Activated CD4-positive, alpha-beta T cell treated with anti-CD3 and anti-CD28 coated beads, Interleukin-2, Interleukin-4, amounts not matched to agents 100 ng/mL and 50 ng/mL, durations not matched to agents 16 hours and 8 hours (primary cell): ENCODE measurements around the gene APEX1.
"Not testable (repeated sequence)": the region's sequence is repeated elsewhere in the genome, so short reads cannot be mapped to it uniquely, and the experiment has no call there.

ENCODE experiments used
- DNase-seq: peaks from one replicate; pipeline ENCODE4 v3.0.0-alpha.2; 2020; ENCODE audit warnings: low spot score

APEX1 gene

DNA sequence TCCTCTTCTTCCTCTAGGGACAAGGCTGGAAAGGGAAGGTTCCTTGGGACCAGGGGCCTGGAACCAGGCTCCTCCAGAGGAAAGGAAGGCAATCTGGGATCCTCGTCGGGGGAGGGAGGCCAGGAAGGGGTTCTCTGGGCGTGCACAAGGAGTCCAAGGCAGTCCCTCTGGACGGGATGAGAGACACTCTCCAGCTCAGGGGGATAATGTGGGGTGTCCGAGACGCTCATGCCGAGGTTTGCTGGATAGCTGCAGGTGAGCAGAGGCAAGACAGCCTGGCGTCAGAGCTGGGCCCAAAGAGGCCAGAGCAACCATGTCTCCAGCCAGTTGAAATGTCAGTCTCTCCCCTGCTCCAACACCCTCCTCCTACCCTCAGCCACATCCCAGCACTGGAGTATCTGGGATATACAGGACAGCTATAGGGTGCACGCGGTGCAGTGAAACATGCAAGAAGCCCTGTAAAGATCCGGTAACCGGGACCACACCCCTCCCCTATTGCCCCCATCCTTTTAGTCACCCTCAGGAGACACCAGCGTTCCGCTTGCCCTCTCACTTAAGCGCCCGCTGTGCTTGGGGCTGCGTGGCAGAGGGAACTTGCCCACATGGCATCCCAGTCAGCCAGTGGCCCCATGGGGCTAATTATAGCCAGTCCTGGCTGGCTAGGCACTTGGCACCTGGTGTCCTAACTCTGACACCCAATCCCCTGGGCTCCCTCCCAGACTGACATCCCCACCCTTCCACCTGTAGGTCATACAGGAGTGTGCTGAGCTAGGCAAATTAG is 19.3 kb upstream of the APEX1 start, which contains the start of gene KLHL33:
Gene KLHL33 (minus strand): TSS at position 585 of the 781 bp plus-strand sequence. CDS start 355 bp downstream, at position 230.
- DNase-seq = no peak

DNA sequence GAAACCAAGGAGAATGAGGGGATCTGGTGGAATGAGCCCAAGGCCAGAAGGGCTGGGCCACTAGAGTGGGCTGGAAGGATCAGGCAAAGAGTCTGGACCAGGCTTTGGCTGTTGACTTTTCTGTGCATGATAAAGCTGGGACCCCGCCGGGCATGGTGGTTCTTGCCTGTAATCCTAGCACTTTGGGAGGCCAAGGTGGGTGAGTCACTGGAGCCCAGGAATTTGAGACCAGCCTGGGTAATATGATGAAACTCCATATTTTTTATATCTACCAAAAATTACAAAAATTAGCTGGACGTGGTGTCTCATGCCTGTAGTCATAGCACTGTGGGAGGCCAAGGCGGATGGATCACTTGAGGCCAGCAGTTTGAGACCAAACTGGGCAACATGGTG is 18.7 kb upstream of the APEX1 start:
- no peak for DNase-seq

DNA sequence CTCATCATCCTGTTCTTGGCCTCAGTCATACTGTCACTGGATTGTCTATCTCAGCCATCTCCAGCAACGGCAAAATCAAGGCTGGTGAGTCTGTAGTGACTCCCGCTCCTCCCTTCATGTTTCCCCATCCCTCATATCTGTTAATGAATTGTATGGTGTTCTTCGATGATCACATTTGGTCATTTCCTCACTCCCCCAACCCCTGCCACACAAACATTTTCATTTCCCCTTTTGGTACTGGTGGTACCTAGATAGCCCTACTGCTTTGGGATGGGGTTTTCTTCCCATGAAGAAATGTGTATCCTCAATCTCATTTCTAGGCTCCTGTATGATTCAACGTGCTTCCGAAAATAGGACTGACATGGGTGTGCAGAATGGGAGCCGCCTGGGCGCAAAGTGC is 16.4 kb upstream of the APEX1 start:
- no peak for DNase-seq

DNA sequence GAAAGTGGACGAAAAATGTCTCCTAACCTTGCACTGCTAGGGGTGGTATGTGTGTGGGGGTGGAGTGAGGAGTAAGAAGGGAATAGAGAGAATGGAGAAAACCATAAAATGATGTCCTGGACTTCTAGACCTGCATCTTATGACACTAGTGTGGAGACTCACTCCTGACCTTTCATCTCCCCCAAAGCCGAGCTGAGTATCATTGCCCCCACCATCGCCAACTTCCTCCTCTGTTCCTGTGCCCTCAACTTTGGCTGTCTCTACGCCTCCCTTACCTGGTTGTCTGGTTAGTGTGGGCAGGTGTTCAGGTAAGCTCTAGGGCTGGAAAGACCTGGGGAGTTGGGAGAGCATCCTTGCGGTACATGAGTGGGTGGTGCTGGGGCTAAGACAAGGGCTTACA is 14.6 kb upstream of the APEX1 start:
- DNase-seq = no peak

DNA sequence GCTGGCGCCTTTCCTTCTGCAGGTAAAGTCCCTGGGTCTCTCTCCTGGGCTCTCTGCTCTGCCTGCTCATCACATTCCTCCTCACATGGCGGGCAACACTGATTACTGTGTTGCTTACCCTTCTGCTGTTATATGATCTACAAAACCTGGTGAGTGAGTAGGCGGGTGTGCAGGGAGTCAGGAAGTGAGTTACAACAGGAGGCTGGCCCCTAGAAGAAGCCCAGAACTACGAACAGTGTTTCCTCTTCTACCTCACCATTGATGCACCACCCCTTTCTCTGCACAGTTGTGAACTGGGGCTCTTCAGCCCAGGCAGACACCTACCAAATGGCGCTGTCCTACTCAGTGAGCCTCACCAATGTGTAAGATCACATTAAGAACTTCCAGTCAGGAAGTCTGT is 14.1 kb upstream of the APEX1 start:
- peak; percentile 30 for DNase-seq

DNA sequence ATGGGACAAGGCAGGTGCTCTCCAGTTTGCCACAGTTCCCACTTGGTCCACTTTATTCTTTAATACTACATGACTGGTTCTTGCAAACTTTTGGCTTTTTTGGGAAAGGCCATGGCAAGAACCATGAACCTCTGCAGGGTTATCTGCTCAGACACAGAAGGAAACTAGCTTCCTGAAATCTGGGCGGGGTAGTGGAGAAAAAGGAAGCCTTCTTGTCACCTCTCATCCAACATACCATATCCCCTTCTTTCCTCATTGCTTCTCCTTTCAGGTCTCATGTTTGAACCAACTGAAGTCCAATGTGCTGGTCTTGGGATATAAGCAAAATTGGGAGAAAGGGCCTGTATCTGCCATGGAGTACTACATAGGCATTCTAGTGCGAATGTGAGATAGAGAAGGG is 13.6 kb upstream of the APEX1 start:
- no peak for DNase-seq

DNA sequence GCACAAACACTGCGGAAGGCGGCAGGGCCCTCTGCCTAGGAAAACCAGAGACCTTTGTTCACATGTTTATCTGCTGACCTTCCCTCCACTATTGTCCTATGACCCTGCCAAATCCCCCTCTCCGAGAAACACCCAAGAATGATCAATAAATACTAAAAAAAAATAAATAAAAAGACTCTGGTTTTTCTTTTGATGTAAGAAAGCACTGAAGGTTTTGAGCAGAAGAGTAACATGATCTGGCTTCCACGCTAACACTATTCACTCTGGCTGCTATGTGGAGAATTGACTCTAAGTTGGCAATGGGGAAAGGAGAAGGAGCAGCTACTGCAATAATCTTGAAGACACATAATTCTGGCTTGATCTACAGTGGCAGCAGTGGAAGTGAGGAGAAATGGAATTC is 11.4 kb upstream of the APEX1 start:
- DNase-seq = not testable (repeated sequence)

DNA sequence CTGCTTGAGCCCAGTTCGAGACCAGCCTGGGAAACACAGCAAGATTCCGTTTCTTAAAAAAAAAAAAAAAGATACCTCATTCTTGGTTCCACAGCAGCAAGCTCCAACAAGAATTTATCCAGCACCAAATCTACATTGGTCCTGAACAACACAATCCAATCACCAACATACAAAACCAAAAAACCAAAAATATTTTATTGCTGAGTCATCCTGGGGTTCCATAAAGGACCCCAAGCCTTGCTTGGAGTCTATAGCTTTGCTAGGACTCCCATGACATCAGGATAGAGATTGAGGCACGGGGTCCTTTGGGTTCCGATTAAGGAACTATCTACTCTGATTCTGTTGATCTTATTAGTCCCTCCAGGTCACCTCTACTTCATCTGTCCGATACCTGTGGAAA is 8.1 kb upstream of the APEX1 start:
- DNase-seq = no peak

DNA sequence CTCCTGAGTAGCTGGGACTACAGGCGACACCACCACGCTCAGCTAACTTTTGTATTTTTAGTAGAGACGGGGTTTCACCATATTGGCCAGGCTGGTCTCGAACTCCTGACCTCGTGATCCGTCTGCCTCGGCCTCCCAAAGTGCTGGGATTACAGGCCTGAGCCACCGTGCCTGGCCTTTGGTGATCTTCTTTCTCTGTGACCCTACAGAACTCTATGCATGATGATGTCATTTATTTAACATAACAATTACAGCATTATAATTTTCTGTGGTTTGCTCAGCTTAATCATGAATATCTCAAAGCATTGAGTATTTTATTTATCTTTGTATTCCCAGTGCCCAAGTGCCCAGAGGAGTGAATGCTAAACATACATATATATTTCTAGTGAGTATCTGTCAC is 2.2 kb upstream of the APEX1 start:
- DNase-seq = not testable (repeated sequence)

DNA sequence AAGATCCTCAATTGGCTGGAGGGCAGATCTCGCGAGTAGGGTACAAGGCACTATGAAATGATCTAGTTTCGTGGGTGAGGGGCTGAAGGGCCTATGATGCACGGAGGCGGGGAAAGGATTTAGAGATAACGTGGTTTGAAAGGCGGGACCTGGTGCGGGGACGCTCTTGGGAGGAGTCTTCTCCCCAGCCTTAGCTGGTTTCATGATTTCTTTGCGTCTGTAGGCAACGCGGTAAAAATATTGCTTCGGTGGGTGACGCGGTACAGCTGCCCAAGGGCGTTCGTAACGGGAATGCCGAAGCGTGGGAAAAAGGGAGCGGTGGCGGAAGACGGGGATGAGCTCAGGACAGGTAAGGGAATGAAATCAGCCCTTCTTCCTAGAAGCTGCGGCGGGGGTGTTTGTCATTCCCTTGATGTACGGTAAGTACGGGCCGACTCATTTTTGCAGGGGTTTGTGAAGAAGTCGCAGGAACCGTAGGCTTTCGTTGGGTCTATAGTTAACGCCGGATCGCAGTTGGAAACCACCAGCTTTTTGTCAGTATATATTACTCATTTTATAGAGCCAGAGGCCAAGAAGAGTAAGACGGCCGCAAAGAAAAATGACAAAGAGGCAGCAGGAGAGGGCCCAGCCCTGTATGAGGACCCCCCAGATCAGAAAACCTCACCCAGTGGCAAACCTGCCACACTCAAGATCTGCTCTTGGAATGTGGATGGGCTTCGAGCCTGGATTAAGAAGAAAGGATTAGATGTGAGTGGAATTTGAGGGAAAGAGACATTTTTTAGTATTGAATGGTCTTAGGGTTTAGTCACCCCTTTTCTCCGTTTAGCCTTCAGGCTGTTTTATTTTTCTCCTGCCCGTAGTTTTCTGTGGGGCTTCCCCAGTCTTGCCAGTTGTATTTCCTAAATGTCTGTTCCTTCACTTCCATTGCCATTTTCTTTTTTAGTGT is 602 bp downstream of the APEX1 start:
- no peak for DNase-seq

DNA sequence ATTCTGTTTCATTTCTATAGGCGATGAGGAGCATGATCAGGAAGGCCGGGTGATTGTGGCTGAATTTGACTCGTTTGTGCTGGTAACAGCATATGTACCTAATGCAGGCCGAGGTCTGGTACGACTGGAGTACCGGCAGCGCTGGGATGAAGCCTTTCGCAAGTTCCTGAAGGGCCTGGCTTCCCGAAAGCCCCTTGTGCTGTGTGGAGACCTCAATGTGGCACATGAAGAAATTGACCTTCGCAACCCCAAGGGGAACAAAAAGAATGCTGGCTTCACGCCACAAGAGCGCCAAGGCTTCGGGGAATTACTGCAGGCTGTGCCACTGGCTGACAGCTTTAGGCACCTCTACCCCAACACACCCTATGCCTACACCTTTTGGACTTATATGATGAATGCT is 1.9 kb downstream of the APEX1 start:
- no peak for DNase-seq

DNA sequence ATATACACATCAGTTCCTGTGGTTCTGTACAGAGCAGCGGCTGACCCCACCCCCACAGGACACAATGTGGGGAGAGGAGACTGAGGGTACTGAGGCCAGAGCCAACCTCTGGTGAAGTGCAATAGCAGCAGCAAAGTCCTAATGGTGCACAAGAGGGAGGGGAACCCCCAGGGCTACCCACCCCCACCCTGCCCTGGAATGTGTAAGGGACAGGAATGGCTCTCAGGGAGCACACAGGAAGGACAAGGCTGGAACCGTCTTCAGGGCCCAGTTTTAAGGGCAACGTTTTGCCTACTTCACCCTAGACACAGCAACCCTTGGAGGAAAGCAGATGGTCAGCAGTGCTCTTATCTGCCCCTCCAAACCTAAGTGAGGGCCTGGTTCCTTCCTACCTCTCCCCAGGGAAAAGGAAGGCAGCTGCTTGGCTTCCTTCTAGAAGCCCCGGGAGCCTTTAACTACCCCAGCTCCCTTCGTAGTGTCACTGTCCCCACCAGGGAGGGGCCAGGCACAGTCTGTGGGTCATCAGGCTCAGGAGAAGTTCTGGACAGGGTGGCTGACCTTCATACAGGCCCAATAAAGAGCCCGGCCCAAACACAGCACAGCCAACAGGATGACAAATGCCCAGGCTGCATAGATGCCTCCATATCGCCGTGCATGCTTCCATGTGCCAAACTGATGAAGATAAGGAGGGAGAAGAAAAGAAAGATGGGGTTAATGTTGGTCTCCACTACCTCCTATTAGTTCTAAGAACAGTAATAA is 3.2 kb downstream of the APEX1 start:
- DNase-seq = no peak

DNA sequence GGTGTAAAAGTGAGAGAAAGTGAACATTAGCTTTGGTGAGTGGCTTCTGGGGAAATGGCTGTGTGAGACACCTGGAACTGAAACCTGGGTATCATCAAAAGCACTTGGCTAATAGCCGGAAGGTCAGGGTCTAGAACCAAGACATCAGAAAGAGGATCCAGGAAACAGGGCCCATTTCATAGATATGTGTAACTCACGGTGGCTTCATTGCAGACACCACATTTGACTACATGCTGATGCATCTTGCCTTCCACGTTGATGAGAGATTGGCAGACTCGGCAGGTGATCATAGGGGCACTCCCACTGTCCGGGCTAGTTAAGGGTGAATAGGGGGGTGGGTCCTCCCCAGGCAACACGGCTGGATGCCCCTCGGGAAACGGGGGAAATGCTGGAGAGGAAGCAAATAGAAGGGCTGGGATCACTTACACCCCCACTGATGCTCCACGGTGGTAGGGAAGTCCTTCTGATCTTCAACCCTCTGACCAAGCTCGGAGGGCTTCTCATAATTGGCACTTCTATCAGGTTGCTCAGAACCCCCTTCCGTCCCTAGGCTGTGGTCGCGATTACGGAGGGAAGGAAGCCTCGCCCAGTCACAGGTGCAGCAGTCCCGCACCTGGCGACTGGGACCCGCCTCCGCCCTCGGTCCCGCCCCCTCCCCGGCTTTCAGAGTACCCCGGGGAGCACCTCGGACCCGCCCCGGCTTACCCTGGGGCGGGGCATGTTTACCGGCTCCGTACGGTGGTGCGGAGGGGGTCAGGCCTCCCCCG is 5.6 kb downstream of the APEX1 start:
- peak; percentile 27 for DNase-seq

DNA sequence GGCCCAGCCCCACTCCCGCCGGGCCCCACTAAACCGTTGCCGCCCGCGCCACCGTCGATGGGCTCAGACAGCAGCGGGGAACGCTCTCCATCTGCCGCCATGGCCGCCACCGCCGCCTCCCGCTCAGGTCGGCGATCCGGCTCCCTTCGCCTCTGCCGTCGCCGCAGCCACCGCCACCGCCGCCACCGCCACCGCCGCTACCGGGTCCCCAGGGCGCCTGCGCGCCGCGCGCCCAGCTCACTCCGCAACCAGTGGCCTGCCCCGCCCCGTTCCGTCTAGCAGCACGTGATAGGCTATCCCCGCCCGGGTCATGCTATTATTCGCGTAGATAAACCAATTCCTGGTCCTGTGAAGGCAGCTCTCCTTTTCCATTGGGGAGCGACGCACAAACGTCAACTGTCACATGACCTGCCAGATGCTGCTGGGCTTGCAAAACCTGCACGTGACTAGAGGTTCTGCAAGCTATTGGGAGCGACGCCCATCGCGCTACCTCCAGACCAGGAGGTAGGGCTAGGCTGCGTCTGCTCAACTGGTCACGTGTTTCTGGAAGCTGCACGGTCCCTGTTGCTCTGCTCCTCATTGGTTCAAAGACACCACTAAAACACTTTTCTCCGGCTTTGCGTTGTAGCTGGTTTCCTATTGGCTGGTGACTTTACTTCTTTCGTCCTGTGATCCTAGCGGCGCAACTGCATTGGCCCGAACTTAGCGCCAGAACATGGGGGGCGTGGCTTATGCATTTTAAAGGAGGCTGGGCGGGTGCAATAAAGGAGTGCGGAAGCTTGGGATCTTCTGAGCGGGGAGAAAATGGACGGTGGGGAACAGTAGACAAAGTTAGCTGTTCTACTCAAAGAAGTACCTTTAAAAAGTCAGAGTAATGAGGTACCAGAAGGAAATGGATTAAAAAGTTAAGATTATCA is 6.5 kb downstream of the APEX1 start, which contains the start of gene PIP4P1:
Gene PIP4P1 (minus strand): TSS at position 210 of the 917 bp plus-strand sequence. CDS start 109 bp downstream, at position 101.
- peak; percentile 99 for DNase-seq

DNA sequence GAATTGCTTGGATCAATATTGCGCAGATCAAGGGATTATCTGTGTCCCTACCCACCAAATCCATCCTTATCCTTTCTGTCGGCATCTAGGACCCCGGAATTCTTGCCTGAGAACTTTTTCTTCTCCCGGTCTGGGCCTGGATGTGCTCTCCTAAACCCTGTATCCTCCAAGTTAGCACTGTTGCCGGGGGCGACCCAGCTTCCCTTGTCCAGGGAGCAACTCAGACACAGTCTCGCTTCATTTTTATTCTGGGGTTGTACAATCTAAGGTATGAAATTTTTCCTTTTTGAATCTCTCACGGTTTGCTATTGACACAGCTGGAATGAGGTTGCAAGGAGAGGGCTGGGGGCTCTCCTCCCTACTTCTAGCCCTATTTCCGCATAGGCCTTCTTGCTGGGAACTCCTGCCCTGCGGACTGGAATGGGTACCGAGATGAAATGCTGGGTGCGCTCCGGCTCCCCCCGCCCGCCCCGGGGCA is 13.8 kb downstream of the APEX1 start:
- no peak for DNase-seq

DNA sequence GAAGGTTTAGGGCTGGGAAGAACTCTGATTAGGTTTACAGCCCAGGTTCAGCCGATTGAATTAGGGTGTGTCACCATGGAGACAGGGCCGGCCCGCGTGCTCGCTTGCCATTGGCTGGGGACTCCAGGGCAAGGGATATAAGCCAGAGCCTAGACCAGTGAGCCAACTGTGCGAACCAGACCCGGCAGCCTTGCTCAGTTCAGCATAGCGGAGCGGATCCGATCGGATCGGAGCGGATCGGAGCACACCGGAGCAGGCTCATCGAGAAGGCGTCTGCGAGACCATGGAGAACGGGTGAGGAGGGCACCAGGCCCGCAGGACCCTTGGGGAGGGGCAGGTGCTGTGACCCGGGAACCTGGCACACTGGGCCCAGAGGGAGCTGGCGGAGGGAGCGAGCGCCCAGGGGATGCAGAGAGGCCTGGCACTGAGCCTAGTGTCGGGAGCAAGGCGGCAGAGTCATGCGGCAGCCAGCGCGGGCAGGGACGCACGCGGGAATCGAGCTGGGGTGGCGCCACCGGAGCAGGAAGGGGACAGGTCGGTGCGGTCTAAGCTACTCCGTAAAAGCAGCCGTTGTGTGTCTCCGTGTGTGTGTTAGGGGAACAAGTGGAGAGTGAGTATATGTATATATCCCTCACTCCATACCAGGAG is 14.3 kb downstream of the APEX1 start, which contains the start of gene PNP:
Gene PNP (plus strand): TSS at position 165 of the 648 bp plus-strand sequence. CDS start 119 bp downstream, at position 284.
- peak; percentile 96 for DNase-seq

DNA sequence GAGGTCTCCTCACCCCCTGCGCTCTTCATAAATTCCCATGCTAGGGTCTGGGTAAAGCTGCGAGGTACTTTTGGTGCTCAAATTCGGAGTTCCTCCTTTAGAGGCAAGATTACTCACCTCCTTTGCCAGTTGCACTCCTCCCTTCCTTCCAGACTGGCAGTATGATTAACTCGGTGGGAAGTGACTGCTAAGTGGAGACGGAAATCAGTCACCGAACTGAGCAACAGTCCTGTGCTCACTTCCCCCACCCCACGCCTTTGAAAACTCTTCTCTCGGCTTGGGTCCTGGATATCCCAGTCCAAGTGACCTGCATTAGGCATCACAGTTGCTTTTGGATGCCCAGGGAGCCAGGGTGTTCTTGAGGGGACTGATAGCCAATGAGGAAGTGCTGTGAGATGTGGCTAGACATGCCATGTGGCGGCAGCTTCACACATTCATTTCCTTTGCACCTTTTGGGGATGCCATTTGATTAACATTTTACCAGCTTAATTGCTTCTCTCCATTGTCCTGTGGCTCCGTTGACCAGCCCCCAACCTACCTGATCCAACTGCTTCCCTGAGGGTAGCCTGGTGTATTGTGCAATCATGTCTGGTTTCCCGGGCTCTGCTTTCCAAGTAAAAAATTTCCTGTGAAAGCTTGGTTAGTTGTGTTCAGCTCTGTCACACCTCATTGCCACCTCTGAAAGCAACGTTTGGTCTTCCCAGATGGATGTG is 15.0 kb downstream of the APEX1 start:
- DNase-seq = peak; percentile 84

DNA sequence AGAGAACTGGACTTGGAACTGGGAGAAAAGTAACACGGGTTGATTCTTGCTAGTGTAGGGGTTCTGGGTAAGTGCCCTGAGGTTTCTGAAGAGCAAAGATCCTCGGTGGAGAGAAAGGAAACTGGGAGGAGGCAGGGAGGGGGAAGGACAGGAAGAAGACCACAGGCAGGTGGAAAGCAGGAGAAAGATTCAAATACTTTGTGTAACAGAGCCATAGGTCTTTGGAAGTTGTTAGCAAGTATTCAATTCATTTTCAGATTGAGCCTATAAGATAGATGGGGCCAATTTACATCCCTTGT is 15.5 kb downstream of the APEX1 start:
- DNase-seq = no peak
